Measurements from ENCODE around the gene ITPRID1.

ITPRID1 gene

DNA sequence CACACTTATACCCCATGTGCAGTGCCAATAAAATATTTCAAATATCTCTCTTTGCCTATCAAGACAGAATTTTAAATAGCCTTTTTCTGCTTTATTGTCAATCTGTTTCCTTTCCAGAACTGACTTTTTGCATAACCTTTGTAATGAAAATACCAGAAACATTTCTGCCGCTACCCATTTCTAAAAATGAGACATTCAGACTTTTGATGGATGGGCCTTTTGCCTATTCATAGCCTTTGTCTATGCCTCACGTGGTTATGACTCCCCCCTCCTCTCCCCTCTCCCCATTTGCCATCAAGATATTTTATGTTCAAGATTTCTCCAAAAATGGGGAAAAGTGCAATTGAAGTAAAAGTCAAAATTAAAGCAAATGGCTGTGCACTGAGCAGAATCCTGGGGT, 179.0 kb downstream of the ITPRID1 start:
- DNase-seq = no peak

DNA sequence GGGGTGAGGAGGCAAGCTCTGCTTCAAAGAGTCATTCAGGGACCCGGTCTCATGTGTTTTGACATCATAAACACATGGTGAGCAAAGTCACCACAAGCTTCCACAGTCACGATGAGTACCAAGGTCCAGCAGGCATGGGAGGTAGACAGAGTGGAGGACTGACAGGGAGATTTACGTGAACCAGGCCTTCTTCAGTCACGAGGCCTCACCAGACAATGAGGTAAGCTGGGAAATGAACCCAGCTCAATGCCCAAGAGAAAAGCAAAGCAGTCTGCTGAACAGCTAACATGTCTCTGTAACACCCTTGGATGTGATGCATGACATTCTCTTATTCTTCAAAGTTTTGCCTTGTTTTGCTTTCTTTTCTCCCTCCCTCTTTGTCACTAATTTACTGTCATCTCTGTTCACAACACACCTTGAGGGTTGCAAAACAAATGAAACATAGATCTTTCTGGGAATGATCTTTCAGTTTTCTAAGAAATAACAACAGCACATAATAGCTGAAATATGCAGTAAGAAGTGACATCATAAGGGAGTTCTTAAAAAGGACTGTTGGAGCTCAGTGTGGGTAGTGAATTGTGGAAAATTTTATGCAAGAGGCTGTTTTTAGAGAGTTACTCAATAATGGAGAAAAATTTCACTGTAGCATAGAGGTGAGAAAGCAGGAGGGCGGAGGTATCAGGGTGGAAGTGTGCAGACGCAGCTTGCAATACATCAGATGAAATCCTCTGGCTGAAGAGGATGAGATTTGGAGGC, 182.1 kb downstream of the ITPRID1 start:
- DNase-seq = no peak

DNA sequence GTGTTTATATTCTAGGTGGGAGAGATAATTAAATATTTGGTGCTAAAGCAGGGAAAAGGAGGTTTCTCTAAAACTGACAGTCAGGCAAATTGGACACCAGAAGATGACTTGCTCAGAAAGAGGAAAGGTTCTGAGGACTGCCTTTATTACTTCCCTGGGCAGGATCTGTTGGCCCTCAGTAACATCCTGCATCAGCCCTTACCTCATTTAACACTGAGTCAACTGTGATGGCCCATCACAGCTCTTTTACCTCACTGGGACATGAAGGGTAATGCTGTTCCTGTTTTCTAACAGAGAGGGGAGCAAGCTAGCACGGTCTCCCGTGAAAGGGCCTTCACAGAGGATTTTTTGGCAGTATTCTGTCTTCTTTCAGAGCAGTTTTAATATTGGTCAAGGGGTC, 185.2 kb downstream of the ITPRID1 start:
- no peak for DNase-seq

- DNase-seq = no peak
Observed at GRCh38 chr7:31702354-31702753, 188.5 kb downstream of the ITPRID1 start.

- no peak for DNase-seq
Observed at GRCh38 chr7:31705377-31705776, 191.5 kb downstream of the ITPRID1 start.

DNA sequence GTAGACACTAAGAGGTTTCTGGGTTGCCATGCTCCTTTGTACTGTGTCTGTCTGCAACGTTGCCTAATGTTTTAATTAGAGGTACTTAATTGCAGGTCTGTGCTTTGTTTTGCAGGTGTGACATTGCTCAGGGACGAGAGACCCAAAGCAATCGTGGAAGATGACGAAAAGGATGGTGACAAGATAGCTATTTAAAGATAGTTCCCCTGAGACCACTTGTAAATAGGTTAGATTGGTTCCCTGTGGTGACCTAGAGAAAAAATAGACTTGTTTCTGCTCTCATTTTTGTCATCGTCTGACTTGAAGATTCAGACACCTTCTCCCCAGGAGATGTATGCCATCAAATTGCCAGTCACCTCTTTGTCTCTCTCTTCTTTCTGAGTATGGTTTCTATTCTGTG, 193.2 kb downstream of the ITPRID1 start:
- DNase-seq = no peak
